Activated CD8-positive, alpha-beta memory T cell treated with anti-CD3 and anti-CD28 coated beads, Interleukin-2, amount 50 U/mL, for 4 hours (primary cell): ENCODE results near the gene MIB2.
"Not testable (repeated sequence)": the region's sequence is repeated elsewhere in the genome, so short reads cannot be mapped to it uniquely, and the experiment has no call there.

Experiments
- DNase-seq: peaks from one replicate; pipeline ENCODE4 v3.0.0-alpha.2; 2020

The MIB2 gene

GRCh38 chr1:1615256-1616044, at the start of gene MIB2:
Gene MIB2 (plus strand): TSS chr1:1615500. CDS start chr1:1623453, 7,953 bp downstream.
- DNase-seq: peak; percentile 98

- no peak for DNase-seq
Observed at GRCh38 chr1:1567152-1567875, 48.0 kb upstream of the MIB2 start.

- DNase-seq: no peak
Observed at GRCh38 chr1:1567891-1568291, 47.4 kb upstream of the MIB2 start.

- no peak for DNase-seq
Observed at GRCh38 chr1:1569341-1569740, 46.0 kb upstream of the MIB2 start.

- DNase-seq: peak; percentile 70
Observed at GRCh38 chr1:1573843-1574720, 41.2 kb upstream of the MIB2 start.

- peak; percentile 94 for DNase-seq
Observed at GRCh38 chr1:1574721-1575537, 40.4 kb upstream of the MIB2 start, which contains the start of gene SSU72. Gene SSU72 (minus strand): TSS chr1:1574863. CDS start chr1:1574557, 306 bp downstream.

GRCh38 chr1:1577367-1578011, 37.8 kb upstream of the MIB2 start:
- DNase-seq: no peak

GRCh38 chr1:1578371-1578940, 36.8 kb upstream of the MIB2 start:
- no peak for DNase-seq

GRCh38 chr1:1582585-1583346, 32.5 kb upstream of the MIB2 start:
- DNase-seq: no peak

GRCh38 chr1:1583347-1584010, 31.8 kb upstream of the MIB2 start:
- no peak for DNase-seq

GRCh38 chr1:1591452-1591851, 23.8 kb upstream of the MIB2 start:
- DNase-seq: no peak

- DNase-seq: no peak
Observed at GRCh38 chr1:1593834-1594601, 21.3 kb upstream of the MIB2 start.

- DNase-seq: no peak
Observed at GRCh38 chr1:1594602-1595260, 20.6 kb upstream of the MIB2 start.

GRCh38 chr1:1595341-1595740, 20.0 kb upstream of the MIB2 start:
- not testable (repeated sequence) for DNase-seq

- DNase-seq: no peak
Observed at GRCh38 chr1:1596493-1597274, 18.6 kb upstream of the MIB2 start.

- DNase-seq: no peak
Observed at GRCh38 chr1:1597275-1597930, 17.9 kb upstream of the MIB2 start.

GRCh38 chr1:1598051-1598719, 17.1 kb upstream of the MIB2 start:
- DNase-seq: no peak
